Measurements from ENCODE around the gene CTTNBP2. TPM values are rescaled to one million over a fixed set of nuclear protein-coding genes. Genes with fewer than 3 reads are reported as not detected.

Gene CTTNBP2, protein sequence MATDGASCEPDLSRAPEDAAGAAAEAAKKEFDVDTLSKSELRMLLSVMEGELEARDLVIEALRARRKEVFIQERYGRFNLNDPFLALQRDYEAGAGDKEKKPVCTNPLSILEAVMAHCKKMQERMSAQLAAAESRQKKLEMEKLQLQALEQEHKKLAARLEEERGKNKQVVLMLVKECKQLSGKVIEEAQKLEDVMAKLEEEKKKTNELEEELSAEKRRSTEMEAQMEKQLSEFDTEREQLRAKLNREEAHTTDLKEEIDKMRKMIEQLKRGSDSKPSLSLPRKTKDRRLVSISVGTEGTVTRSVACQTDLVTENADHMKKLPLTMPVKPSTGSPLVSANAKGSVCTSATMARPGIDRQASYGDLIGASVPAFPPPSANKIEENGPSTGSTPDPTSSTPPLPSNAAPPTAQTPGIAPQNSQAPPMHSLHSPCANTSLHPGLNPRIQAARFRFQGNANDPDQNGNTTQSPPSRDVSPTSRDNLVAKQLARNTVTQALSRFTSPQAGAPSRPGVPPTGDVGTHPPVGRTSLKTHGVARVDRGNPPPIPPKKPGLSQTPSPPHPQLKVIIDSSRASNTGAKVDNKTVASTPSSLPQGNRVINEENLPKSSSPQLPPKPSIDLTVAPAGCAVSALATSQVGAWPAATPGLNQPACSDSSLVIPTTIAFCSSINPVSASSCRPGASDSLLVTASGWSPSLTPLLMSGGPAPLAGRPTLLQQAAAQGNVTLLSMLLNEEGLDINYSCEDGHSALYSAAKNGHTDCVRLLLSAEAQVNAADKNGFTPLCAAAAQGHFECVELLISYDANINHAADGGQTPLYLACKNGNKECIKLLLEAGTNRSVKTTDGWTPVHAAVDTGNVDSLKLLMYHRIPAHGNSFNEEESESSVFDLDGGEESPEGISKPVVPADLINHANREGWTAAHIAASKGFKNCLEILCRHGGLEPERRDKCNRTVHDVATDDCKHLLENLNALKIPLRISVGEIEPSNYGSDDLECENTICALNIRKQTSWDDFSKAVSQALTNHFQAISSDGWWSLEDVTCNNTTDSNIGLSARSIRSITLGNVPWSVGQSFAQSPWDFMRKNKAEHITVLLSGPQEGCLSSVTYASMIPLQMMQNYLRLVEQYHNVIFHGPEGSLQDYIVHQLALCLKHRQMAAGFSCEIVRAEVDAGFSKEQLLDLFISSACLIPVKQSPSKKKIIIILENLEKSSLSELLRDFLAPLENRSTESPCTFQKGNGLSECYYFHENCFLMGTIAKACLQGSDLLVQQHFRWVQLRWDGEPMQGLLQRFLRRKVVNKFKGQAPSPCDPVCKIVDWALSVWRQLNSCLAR (N-terminal part only)
- total RNA-seq, result not detected

DNA sequence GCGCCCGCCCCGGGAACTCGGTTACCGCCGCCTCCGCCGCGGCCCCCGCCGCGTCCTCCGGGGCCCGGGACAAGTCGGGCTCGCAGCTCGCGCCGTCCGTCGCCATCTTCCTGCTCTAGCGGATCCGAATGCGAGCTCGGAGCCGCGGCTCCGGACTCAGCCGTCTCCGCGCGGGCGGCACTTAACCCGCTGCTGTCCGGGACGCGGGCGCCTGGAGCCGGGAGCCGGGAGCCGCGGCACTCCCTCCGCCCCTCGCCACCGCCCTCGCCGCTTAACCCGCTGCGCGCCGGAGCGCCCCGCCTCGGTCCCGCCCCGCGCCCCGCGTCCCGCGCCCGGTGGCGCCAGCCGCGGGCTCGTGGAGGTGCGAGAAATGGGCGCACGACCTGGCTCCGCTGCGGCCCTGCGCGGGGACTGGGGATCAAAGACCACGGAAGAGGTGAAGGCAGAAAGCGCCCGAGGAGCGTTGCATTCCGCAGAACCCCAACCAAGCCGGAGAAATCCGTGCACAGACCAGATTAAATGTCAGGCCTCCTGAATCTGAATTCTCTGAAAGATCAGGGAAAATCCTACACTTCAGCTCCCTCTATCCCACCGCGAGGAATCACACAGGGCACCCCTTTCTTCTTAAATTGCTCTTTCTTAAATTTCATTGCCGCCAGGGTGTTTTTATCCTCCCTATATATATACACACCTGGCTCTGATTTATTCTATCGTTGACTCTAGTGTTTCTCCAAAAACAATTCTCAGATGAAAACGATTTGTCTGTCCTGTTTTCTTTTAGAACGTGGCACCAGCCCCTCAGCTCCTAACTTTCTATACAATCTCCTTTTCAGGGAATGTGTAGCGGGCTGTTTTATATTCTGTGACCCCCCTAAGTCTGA is at the start of gene CTTNBP2:
TSS of gene CTTNBP2 (minus strand) at position 132 of the 881 bp plus-strand sequence. CDS start at position 106, 26 bp downstream.
- no peaks in the 10 kb centered on the region for H3K36me3 Mint-ChIP-seq (ENCODE audit: low read depth)
- H3K27me3 Mint-ChIP-seq (ENCODE audit: low read depth), result peaks cover 34% of the 10 kb centered on the region
- peak; percentile 57 for ATAC-seq
- CTCF ChIA-PET, result no interaction called here
- POLR2A ChIA-PET, result interaction anchor here (0.6 kb wide), 1 partner anchor 20 kb away, joined by 3 read pairs; no protein-coding TSS in a partner anchor
- peaks cover 10% of the 10 kb centered on the region for H3K4me1 Mint-ChIP-seq (ENCODE audit: low read depth)
- H3K4me3 Mint-ChIP-seq, result peak within 1 kb of the TSS; percentile 28
- no peaks in the 10 kb centered on the region for H3K9me3 Mint-ChIP-seq (ENCODE audit: insufficient read depth)
- no peak within 1 kb of the TSS for H3K27ac Mint-ChIP-seq
- no peak for DNase-seq

DNA sequence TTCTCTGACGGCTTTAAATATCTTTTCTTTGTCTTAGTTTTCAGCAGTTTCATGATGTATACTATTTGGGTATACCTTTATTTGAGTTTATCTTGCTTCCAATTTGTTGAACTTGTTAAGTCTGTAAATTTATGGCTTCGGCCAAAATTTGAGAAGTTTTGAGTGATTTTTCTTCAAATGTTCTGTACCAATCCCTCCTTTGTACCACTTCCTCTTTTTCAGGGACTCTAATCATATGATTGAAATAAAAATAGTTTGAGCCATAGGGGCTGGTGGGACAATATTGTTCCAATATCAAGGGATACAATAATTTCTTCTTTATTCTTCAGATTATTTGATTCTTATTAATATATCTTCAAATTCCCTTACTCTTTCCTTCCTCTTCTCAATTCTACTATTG is 43.1 kb upstream of the CTTNBP2 start:
- H3K4me3 Mint-ChIP-seq, result no peak overlapping the region
- H3K27me3 Mint-ChIP-seq (ENCODE audit: low read depth), result no peaks in the 10 kb centered on the region
- no peaks in the 10 kb centered on the region for H3K4me1 Mint-ChIP-seq (ENCODE audit: low read depth)
- no peak for ATAC-seq
- no peak for DNase-seq
- H3K27ac Mint-ChIP-seq, result no peak overlapping the region
- CTCF ChIA-PET, result no interaction called here
- no peaks in the 10 kb centered on the region for H3K9me3 Mint-ChIP-seq (ENCODE audit: insufficient read depth)
- POLR2A ChIA-PET, result no interaction called here
- no peaks in the 10 kb centered on the region for H3K36me3 Mint-ChIP-seq (ENCODE audit: low read depth)

- Mint-ChIP-seq H3K36me3 (ENCODE audit: low read depth) (no peaks in the 10 kb centered on the region), H3K4me1 (ENCODE audit: low read depth) (no peaks in the 10 kb centered on the region), H3K4me3 (no peak overlapping the region), H3K27ac (no peak overlapping the region), H3K9me3 (ENCODE audit: insufficient read depth) (no peaks in the 10 kb centered on the region), H3K27me3 (ENCODE audit: low read depth) (no peaks in the 10 kb centered on the region)
- DNase-seq, result no peak
- POLR2A ChIA-PET, result no interaction called here
- CTCF ChIA-PET, result no interaction called here
- no peak for ATAC-seq
Measured at GRCh38 chr7:117912421-117912820, 39.2 kb upstream of the CTTNBP2 start.

DNA sequence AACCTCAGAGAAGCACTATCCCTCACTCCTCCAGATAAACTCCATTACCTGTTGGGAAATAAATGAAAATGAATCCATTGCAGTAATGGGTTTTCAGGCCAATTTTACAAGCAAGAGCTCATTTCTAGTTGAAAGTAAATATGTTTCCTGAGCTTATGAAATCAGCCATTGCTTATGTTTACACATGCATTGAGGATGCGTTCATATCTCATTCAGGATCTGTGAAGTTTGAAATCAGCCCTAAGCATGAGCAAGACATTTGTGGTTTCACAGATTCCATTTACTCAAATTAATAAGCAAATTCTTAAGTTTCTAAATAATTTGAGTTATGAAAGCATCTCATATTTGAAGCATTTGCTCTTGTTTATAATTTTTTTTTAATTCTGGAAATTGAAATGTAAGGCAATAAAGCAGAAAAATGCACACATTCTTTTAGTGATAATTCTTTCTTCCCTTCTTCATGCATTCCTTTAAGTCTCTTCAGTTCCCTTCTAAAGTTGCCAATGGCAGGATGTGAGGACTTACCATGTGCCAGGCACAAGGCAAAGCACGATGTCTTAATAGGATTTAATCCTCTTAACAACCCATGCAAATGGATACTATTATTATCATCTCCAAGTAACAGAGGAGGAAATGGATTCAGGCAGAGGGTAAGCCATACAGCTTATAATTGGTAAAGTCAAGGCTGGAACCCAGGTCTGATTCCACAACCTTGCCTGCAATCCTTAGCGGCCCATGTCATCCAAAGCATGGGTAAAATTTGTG is 35.0 kb upstream of the CTTNBP2 start:
- H3K4me3 Mint-ChIP-seq, result no peak overlapping the region
- H3K27ac Mint-ChIP-seq, result no peak overlapping the region
- CTCF ChIA-PET, result no interaction called here
- no peak for ATAC-seq
- POLR2A ChIA-PET, result no interaction called here
- no peaks in the 10 kb centered on the region for H3K4me1 Mint-ChIP-seq (ENCODE audit: low read depth)
- no peaks in the 10 kb centered on the region for H3K27me3 Mint-ChIP-seq (ENCODE audit: low read depth)
- DNase-seq, result no peak
- H3K9me3 Mint-ChIP-seq (ENCODE audit: insufficient read depth), result no peaks in the 10 kb centered on the region
- H3K36me3 Mint-ChIP-seq (ENCODE audit: low read depth), result no peaks in the 10 kb centered on the region

DNA sequence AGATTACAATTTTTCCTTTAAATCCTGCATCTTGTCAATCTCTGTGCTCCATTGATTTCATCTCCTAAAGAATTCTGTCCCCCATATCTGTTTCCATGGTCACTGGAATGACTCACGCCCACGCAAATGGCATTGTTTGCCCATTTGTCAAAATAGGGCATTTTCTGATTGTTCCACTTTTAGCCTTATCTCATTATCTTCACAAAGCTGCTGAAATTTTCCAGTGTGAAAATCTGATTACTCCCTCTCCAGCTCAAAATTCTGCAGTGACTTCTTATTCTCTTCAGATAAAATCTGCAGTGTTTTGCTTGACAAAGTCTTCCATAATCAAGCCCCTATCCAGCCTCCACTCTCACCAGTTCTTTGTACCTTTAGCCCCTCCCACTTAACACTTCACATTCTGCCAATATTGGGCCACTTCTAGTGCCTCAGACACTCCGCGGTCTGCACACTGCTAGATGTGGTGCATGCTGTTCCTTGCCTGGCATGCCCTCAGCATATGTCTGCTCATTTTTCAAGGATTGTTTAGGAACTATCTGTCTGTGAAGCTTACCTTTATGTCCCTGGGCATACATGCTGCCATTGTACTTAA is 33.9 kb upstream of the CTTNBP2 start:
- Mint-ChIP-seq H3K27ac (no peak overlapping the region), H3K4me3 (no peak overlapping the region), H3K27me3 (ENCODE audit: low read depth) (no peaks in the 10 kb centered on the region), H3K4me1 (ENCODE audit: low read depth) (no peaks in the 10 kb centered on the region), H3K9me3 (ENCODE audit: insufficient read depth) (no peaks in the 10 kb centered on the region), H3K36me3 (ENCODE audit: low read depth) (no peaks in the 10 kb centered on the region)
- CTCF ChIA-PET, result no interaction called here
- no peak for ATAC-seq
- no peak for DNase-seq
- POLR2A ChIA-PET, result no interaction called here

DNA sequence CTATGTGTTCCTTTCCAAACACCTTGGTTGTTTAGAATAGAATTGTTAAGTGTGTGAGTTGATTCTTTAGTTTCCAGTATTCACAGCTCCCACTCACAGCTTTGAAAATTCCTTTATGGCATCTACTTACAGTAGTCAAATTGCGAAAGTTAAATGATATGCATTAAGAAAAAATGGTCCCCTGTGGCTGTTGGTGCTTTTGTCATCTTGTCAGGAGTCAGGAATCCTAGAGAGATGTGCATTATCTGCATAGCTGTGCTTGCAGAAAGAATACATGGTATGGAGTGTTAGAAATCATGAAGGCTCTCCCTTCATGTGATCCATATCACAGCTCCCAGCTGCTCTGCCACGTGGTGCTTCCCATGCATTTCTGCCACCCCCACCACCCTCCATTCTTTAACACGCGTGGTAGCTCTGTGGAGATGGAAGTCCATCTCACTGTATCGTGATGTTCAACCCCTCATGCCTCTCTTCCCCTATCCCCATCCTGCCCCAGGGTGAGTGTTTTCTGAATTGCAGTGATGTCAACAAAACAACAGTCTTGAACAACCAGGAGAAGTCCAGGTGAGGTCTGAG is 29.2 kb upstream of the CTTNBP2 start:
- ATAC-seq, result no peak
- POLR2A ChIA-PET, result no interaction called here
- H3K4me1 Mint-ChIP-seq (ENCODE audit: low read depth), result no peaks in the 10 kb centered on the region
- CTCF ChIA-PET, result no interaction called here
- DNase-seq, result no peak
- H3K9me3 Mint-ChIP-seq (ENCODE audit: insufficient read depth), result no peaks in the 10 kb centered on the region
- H3K4me3 Mint-ChIP-seq, result no peak overlapping the region
- no peaks in the 10 kb centered on the region for H3K36me3 Mint-ChIP-seq (ENCODE audit: low read depth)
- H3K27ac Mint-ChIP-seq, result no peak overlapping the region
- no peaks in the 10 kb centered on the region for H3K27me3 Mint-ChIP-seq (ENCODE audit: low read depth)

GRCh38 chr7:117901089-117901797 is 28.0 kb upstream of the CTTNBP2 start:
- Mint-ChIP-seq H3K4me3 (no peak overlapping the region), H3K9me3 (ENCODE audit: insufficient read depth) (no peaks in the 10 kb centered on the region)

GRCh38 chr7:117896339-117896738 is 23.1 kb upstream of the CTTNBP2 start:
- Mint-ChIP-seq H3K27ac (no peak overlapping the region), H3K27me3 (ENCODE audit: low read depth) (no peaks in the 10 kb centered on the region), H3K4me3 (no peak overlapping the region), H3K36me3 (ENCODE audit: low read depth) (no peaks in the 10 kb centered on the region), H3K4me1 (ENCODE audit: low read depth) (no peaks in the 10 kb centered on the region), H3K9me3 (ENCODE audit: insufficient read depth) (no peaks in the 10 kb centered on the region)
- no peak for DNase-seq
- no peak for ATAC-seq
- ChIA-PET POLR2A (no interaction called here), CTCF (no interaction called here)

More at GRCh38 chr7:117901089-117901797, 28.0 kb upstream of the CTTNBP2 start:
- ChIA-PET CTCF (no interaction called here), POLR2A (no interaction called here)
- Mint-ChIP-seq H3K4me1 (ENCODE audit: low read depth) (no peaks in the 10 kb centered on the region), H3K36me3 (ENCODE audit: low read depth) (no peaks in the 10 kb centered on the region), H3K27me3 (ENCODE audit: low read depth) (no peaks in the 10 kb centered on the region), H3K27ac (no peak overlapping the region)
- ATAC-seq (no peak), DNase-seq (no peak)

DNA sequence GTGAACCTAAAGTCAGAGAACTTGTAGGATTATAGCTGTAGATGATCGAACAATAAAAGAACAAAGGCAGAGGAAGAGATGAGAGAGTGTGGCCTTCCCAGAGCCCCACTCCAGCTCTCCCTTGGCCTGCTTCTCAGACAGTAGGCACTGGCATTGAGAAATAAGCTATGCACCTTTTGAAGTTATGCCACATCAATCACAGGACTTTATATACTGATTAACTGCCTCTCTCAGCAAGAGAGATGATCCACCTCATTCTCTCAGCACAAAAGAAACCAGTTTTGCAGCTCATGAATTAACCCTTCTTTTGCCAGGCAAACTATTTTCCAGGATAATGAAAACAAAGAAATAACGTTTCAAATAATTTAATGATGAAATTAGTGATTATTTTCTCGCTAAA is 22.0 kb upstream of the CTTNBP2 start:
- Mint-ChIP-seq H3K4me1 (ENCODE audit: low read depth) (no peaks in the 10 kb centered on the region), H3K36me3 (ENCODE audit: low read depth) (no peaks in the 10 kb centered on the region), H3K4me3 (no peak overlapping the region), H3K27me3 (ENCODE audit: low read depth) (no peaks in the 10 kb centered on the region), H3K9me3 (ENCODE audit: insufficient read depth) (no peaks in the 10 kb centered on the region), H3K27ac (no peak overlapping the region)
- ATAC-seq, result no peak
- CTCF ChIA-PET, result no interaction called here
- no peak for DNase-seq
- POLR2A ChIA-PET, result no interaction called here

DNA sequence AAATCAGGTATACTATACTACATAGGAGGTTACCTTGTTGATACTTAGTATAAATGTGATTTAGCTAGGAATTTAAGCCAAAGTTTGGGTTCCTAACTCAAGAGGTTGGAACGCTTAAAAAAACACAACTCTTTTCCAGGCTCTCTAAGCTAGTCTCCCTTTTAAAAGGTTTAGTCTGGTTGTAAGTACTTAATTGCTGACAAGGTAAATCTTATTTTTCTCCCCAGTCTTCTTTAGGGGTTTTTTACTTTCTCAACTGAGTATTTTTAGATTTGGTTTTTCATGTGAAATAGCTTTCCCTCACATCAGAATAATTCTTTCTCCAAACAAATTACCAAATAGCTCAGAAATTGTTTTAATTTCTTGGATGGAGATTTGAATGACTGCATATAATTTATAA is 20.8 kb upstream of the CTTNBP2 start:
- H3K4me1 Mint-ChIP-seq (ENCODE audit: low read depth), result no peaks in the 10 kb centered on the region
- no peaks in the 10 kb centered on the region for H3K36me3 Mint-ChIP-seq (ENCODE audit: low read depth)
- DNase-seq, result no peak
- H3K4me3 Mint-ChIP-seq, result no peak overlapping the region
- ChIA-PET CTCF (no interaction called here), POLR2A (interaction anchor here (0.6 kb wide), 1 partner anchor 21 kb away, joined by 3 read pairs; the partner anchor contains the start of gene CTTNBP2)
- no peaks in the 10 kb centered on the region for H3K27me3 Mint-ChIP-seq (ENCODE audit: low read depth)
- no peak for ATAC-seq
- H3K9me3 Mint-ChIP-seq (ENCODE audit: insufficient read depth), result no peaks in the 10 kb centered on the region
- no peak overlapping the region for H3K27ac Mint-ChIP-seq
